ENCODE results near the gene BCAS4. TPM values are rescaled to one million over a fixed set of nuclear protein-coding genes. Genes with fewer than 3 reads are reported as not detected.
A peak's percentile ranks its signal among the peaks of the same experiment; 100 is the strongest.
"Not testable (repeated sequence)": the region's sequence is repeated elsewhere in the genome, so short reads cannot be mapped to it uniquely, and the experiment has no call there.

BCAS4 gene
- total RNA-seq, 4 donors from 2014 or later, result 0.66 to 91.6 (median 1.9) TPM

- no peak overlapping the region for H3K4me3 ChIP-seq
- no peak for DNase-seq
Observed at GRCh38 chr20:50762045-50762422, 32.8 kb upstream of the BCAS4 start.

GRCh38 chr20:50762435-50763220, 32.2 kb upstream of the BCAS4 start:
- Histone ChIP-seq H3K4me1 (peaks cover 0 to 19% (median 0%) of the 10 kb centered on the region in 4 donors), H3K27me3 (no peaks in the 10 kb centered on the region), H3K27ac (peak overlapping the region in 3 of 4 donors; percentile 10 to 44 (median 18)), H3K9me3 (no peaks in the 10 kb centered on the region), H3K4me3 (no peak overlapping the region), H3K36me3 (no peaks in the 10 kb centered on the region)
- no peak for DNase-seq
- TF ChIP-seq POLR2A (IDR thresholded peaks at IDR 0.05), result no peak
- TF ChIP-seq CTCF (IDR thresholded peaks at IDR 0.05), result no peak

More at GRCh38 chr20:50762045-50762422, 32.8 kb upstream of the BCAS4 start:
- no peaks in the 10 kb centered on the region for H3K36me3 ChIP-seq
- no peaks in the 10 kb centered on the region for H3K27me3 ChIP-seq
- H3K27ac ChIP-seq, result peak overlapping the region in 3 of 4 donors; percentile 18 to 70 (median 44)
- H3K4me1 ChIP-seq, result peaks cover 0 to 19% (median 0%) of the 10 kb centered on the region in 4 donors
- TF ChIP-seq CTCF (IDR thresholded peaks at IDR 0.05), result no peak
- no peak for TF ChIP-seq POLR2A (IDR thresholded peaks at IDR 0.05)
- no peaks in the 10 kb centered on the region for H3K9me3 ChIP-seq

GRCh38 chr20:50763550-50764458, 31.1 kb upstream of the BCAS4 start:
- H3K9me3 ChIP-seq, H3K4me3 ChIP-seq, H3K27me3 ChIP-seq, H3K36me3 ChIP-seq, H3K27ac ChIP-seq: not testable (repeated sequence)
- peaks cover 0 to 19% (median 0%) of the 10 kb centered on the region in 4 donors for H3K4me1 ChIP-seq
- DNase-seq, result peak in 1 of 3 donors; percentile 26

GRCh38 chr20:50765251-50765650, 29.6 kb upstream of the BCAS4 start:
- not testable (repeated sequence) for H3K27me3 ChIP-seq, H3K9me3 ChIP-seq, H3K36me3 ChIP-seq, H3K27ac ChIP-seq, H3K4me3 ChIP-seq
- peak in 1 of 3 donors; percentile 17 for DNase-seq
- peaks cover 0 to 19% (median 0%) of the 10 kb centered on the region in 4 donors for H3K4me1 ChIP-seq

GRCh38 chr20:50765674-50766073, 29.2 kb upstream of the BCAS4 start:
- peaks cover 0 to 19% (median 0%) of the 10 kb centered on the region in 4 donors for H3K4me1 ChIP-seq
- no peaks in the 10 kb centered on the region for H3K36me3 ChIP-seq
- H3K9me3 ChIP-seq, result no peaks in the 10 kb centered on the region
- no peak overlapping the region for H3K4me3 ChIP-seq
- no peak overlapping the region for H3K27ac ChIP-seq
- no peak for TF ChIP-seq CTCF (IDR thresholded peaks at IDR 0.05)
- no peak for TF ChIP-seq POLR2A (IDR thresholded peaks at IDR 0.05)
- no peaks in the 10 kb centered on the region for H3K27me3 ChIP-seq
- DNase-seq, result no peak

- peak in 1 of 3 donors; percentile 30 for DNase-seq
- H3K27me3 ChIP-seq, H3K27ac ChIP-seq, H3K9me3 ChIP-seq, H3K36me3 ChIP-seq, H3K4me3 ChIP-seq: not testable (repeated sequence)
- H3K4me1 ChIP-seq, result peaks cover 0 to 12% (median 0%) of the 10 kb centered on the region in 4 donors
Observed at GRCh38 chr20:50766955-50767809, 27.7 kb upstream of the BCAS4 start.

- not testable (repeated sequence) for H3K36me3 ChIP-seq, H3K4me1 ChIP-seq, H3K4me3 ChIP-seq, H3K27ac ChIP-seq, H3K27me3 ChIP-seq, H3K9me3 ChIP-seq
- DNase-seq, result peak in 1 of 3 donors; percentile 37
Observed at GRCh38 chr20:50768991-50769390, 25.9 kb upstream of the BCAS4 start.

- peak in 1 of 3 donors; percentile 36 for DNase-seq
- H3K36me3 ChIP-seq, H3K27me3 ChIP-seq: not testable (repeated sequence)
Observed at GRCh38 chr20:50769551-50770085, 25.2 kb upstream of the BCAS4 start.

GRCh38 chr20:50771419-50772080, 23.3 kb upstream of the BCAS4 start:
- not testable (repeated sequence) for H3K27me3 ChIP-seq

More at GRCh38 chr20:50769551-50770085, 25.2 kb upstream of the BCAS4 start:
- not testable (repeated sequence) for H3K9me3 ChIP-seq, H3K27ac ChIP-seq, H3K4me1 ChIP-seq, H3K4me3 ChIP-seq

More at GRCh38 chr20:50771419-50772080, 23.3 kb upstream of the BCAS4 start:
- not testable (repeated sequence) for H3K36me3 ChIP-seq, H3K9me3 ChIP-seq, H3K27ac ChIP-seq, H3K4me1 ChIP-seq, H3K4me3 ChIP-seq
- DNase-seq, result peak in 2 of 3 donors; percentile 9 to 33
